ENCODE data around the gene SFT2D2.

SFT2D2 gene

DNA sequence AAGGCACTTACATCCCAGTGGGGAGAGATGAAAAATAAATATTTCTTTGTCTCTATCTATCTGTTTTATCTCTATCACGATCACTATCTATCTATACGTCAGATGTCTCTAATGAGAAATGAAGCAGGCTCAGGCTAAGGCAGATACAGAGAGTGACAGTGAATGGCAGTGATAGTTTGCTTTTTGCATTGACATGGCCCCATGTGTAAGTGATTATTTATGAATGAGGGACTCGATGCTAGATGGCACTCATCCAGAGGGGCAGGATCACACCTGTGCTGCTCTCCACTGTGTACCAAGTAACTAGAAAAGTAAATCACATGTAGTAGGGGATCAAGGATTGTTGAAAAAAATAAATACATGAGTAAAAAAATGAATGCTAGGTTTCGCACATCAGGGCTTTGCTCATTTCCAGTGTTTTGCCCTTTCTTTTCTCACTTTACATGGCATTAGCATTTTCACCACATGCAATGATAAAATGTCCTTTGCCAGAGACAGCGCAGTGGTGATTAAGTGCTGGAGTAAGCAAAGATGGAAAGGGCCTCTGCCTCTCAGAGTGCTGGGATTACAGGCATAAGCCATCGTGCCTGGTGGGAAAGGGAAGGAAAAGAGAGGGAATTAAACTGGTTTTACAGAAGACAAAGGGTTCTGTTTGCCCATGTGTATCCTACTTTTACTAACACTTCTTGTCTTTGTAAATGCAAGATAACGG is 71.4 kb downstream of the SFT2D2 start:
- no peak overlapping the region for H3K27ac ChIP-seq
- TF ChIP-seq, protein P1, sequence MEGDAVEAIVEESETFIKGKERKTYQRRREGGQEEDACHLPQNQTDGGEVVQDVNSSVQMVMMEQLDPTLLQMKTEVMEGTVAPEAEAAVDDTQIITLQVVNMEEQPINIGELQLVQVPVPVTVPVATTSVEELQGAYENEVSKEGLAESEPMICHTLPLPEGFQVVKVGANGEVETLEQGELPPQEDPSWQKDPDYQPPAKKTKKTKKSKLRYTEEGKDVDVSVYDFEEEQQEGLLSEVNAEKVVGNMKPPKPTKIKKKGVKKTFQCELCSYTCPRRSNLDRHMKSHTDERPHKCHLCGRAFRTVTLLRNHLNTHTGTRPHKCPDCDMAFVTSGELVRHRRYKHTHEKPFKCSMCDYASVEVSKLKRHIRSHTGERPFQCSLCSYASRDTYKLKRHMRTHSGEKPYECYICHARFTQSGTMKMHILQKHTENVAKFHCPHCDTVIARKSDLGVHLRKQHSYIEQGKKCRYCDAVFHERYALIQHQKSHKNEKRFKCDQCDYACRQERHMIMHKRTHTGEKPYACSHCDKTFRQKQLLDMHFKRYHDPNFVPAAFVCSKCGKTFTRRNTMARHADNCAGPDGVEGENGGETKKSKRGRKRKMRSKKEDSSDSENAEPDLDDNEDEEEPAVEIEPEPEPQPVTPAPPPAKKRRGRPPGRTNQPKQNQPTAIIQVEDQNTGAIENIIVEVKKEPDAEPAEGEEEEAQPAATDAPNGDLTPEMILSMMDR (IDR thresholded peaks at IDR 0.05): no peak
- TF ChIP-seq ZFX (IDR thresholded peaks at IDR 0.05; ENCODE audit: borderline replicate concordance): no peak

DNA sequence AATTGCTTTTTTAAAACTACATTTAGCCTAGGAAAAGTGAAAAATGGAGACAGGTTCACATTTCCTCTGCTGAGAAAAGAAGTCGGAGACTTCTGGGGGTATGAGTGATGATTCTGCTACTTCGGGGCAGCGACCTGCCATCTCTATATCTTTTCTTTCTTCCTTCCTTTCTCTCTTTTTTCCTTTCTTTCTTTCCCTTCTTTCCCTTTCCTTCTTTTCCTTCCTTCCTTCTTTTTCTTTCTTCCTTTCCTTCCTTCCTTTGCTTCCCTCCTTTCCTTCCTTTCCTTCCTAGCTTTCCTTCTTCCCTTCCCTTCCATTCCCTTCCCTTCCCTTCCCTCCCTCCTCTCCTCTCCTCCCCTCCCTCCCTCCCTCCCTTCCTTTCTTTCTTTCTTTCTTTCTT is 72.6 kb downstream of the SFT2D2 start:
- no peak for TF ChIP-seq ZFX (IDR thresholded peaks at IDR 0.05; ENCODE audit: borderline replicate concordance)
- TF ChIP-seq, protein P1 (IDR thresholded peaks at IDR 0.05): no peak

DNA sequence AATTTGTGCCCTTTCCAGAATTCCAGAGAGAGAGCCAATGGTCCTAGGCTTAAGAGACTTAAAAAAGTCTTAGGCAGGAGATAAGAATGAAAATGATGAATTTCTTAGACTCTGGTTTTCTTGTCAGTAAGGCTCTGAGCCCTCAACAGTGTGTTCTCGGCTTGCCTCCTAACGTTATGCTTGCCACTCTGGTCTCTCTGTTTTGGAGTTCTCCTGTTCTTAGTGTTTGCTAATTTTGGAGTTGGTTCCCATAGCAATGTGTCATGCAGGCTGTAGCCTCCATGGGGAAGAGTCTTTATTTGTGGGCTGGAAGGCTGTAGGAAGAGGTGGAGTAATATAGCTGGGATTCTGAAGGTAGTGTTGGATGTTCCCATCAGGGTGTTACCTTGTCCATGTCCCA is 74.8 kb downstream of the SFT2D2 start:
- H3K27ac ChIP-seq: no peak overlapping the region
- no peak for TF ChIP-seq ZFX (IDR thresholded peaks at IDR 0.05; ENCODE audit: borderline replicate concordance)
- TF ChIP-seq, protein P1 (IDR thresholded peaks at IDR 0.05): no peak

More for the DNA sequence above, 72.6 kb downstream of the SFT2D2 start:
- H3K27ac ChIP-seq: no peak overlapping the region

DNA sequence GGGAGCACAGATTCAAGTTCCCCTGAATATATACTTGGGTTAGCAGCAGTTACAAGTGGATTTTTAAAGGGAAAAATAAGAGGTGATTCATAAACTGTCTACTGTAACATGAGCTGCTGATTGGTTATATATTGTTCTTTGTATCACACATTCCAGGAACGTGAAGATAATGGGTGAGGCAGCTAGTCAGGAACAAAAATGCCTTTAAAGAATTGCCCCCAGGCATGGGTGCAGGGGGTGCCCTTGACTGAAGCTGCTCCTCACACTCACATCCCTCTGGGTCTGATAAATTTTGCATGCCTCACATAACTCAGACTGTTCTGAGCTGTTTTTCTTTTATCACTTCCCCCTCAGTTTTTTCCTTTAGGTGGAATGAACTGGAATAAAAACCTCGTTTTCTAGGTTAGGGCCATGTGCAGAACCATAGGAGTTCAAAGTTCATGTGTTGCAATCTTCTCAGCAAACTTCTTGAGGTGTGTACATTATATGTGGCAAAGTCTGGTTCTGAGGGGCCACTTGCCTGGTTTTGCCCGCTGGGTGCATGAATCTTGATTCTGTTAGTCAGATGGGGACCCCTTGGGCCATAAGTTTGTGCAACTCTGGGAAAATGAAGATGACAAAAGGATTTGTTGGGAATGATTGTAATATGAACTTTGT is 76.0 kb downstream of the SFT2D2 start:
- H3K27ac ChIP-seq: no peak overlapping the region
- TF ChIP-seq, protein P1 (IDR thresholded peaks at IDR 0.05): no peak
- no peak for TF ChIP-seq ZFX (IDR thresholded peaks at IDR 0.05; ENCODE audit: borderline replicate concordance)
